Loucy (cell line): ENCODE results near the gene LINGO3.

Experiments
- H2AFZ ChIP-seq: fragments of 200-600 bp; sonication (generic); 2 replicates; pipeline ENCODE4 v1.6.0; 2016; ENCODE audit warnings: antibody characterized with exemption, mild to moderate bottlenecking, low read length, moderate library complexity
- H3F3A ChIP-seq: fragments of 200-600 bp; 2 replicates; pipeline ENCODE4 v1.6.0; 2016; ENCODE audit warnings: antibody characterized with exemption, low read depth, mild to moderate bottlenecking
- H3K27me3 ChIP-seq: fragments of 200-600 bp; sonication (generic); 2 replicates; pipeline ENCODE4 v1.6.1; 2014; ENCODE audit warnings: low read length, mild to moderate bottlenecking; ENCODE audit not compliant: insufficient read depth, poor library complexity, severe bottlenecking
- H3K36me3 ChIP-seq: fragments of 200-600 bp; sonication (generic); 2 replicates; pipeline ENCODE4 v1.6.1; 2016; ENCODE audit warnings: low read length; ENCODE audit not compliant: insufficient read depth
- H3K4me1 ChIP-seq: fragments of 200-600 bp; sonication (generic); 2 replicates; pipeline ENCODE4 v1.5.1; 2014; ENCODE audit warnings: low read length, mild to moderate bottlenecking; ENCODE audit not compliant: insufficient read depth, poor library complexity, severe bottlenecking
- H3K4me2 ChIP-seq: fragments of 200-600 bp; sonication (generic); 2 replicates; pipeline ENCODE4 v1.6.0; 2014; ENCODE audit warnings: antibody characterized with exemption, low read length, low read depth, mild to moderate bottlenecking; ENCODE audit not compliant: poor library complexity, severe bottlenecking
- H3K4me3 ChIP-seq: fragments of 200-600 bp; sonication (generic); 2 replicates; pipeline ENCODE4 v1.5.1; 2014; ENCODE audit warnings: low read length, mild to moderate bottlenecking, mixed read lengths; ENCODE audit not compliant: poor library complexity, severe bottlenecking
- H3K79me2 ChIP-seq: fragments of 200-600 bp; sonication (generic); 2 replicates; pipeline ENCODE4 v1.6.1; 2014; ENCODE audit warnings: low read length; ENCODE audit not compliant: insufficient read depth
- H3K9ac ChIP-seq: fragments of 200-600 bp; sonication (generic); 2 replicates; pipeline ENCODE4 v1.6.0; 2014; ENCODE audit warnings: mild to moderate bottlenecking, low read depth, low read length, moderate library complexity; ENCODE audit not compliant: poor library complexity, severe bottlenecking
- H3K9me2 ChIP-seq: fragments of 200-600 bp; sonication (generic); replicated peaks from 2 replicates; pipeline ENCODE4 v1.6.1; 2016; ENCODE audit warnings: low read depth, low read length, mixed read lengths
- H3K9me3 ChIP-seq: fragments of 200-600 bp; sonication (generic); 2 replicates; pipeline ENCODE4 v1.6.1; 2014; ENCODE audit warnings: mild to moderate bottlenecking, antibody characterized with exemption, low read length, low read depth; ENCODE audit not compliant: insufficient read depth
- H4K20me1 ChIP-seq: fragments of 200-600 bp; sonication (generic); 2 replicates; pipeline ENCODE4 v1.6.0; 2014; ENCODE audit warnings: antibody characterized with exemption, low read length, mild to moderate bottlenecking; ENCODE audit not compliant: insufficient read depth, poor library complexity, severe bottlenecking
- CTCF ChIP-seq: fragments of 200-600 bp; sonication (generic); conservative IDR thresholded peaks from 2 replicates; pipeline ENCODE4 v1.5.1; 2014; ENCODE audit warnings: mild to moderate bottlenecking, antibody characterized with exemption, low read length
- EZH2phosphoT487 ChIP-seq: fragments of 200-600 bp; IDR thresholded peaks from 2 replicates; pipeline ENCODE4 v1.6.1; 2018; ENCODE audit warnings: antibody characterized with exemption, mild to moderate bottlenecking, moderate library complexity, borderline replicate concordance

The LINGO3 gene

GRCh38 chr19:2334426-2334825 lies 26.5 kb upstream of the LINGO3 start:
- Histone ChIP-seq H3K27me3 (no peaks in the 10 kb centered on the region), H3K9me3 (no peaks in the 10 kb centered on the region), H3K9me2 (no peaks in the 10 kb centered on the region), H3K36me3 (peaks cover 5% of the 10 kb centered on the region; the same call in 1 of the 2 replicates), H3K4me3 (no peak overlapping the region), H3K4me1 (peaks cover 41% of the 10 kb centered on the region), H3F3A (peaks cover 6% of the 10 kb centered on the region), H2AFZ (no peak overlapping the region), H3K79me2 (peaks cover 84% of the 10 kb centered on the region), H3K9ac (peak overlapping the region; percentile 99), H3K4me2 (peak overlapping the region; percentile 85), H4K20me1 (peaks cover 43% of the 10 kb centered on the region)
- TF ChIP-seq EZH2phosphoT487 (no peak), CTCF (no peak)

- Histone ChIP-seq H3K9me2 (no peaks in the 10 kb centered on the region), H3F3A (peaks cover 6% of the 10 kb centered on the region), H3K27me3 (peaks cover 2% of the 10 kb centered on the region), H2AFZ (no peak overlapping the region), H4K20me1 (peaks cover 49% of the 10 kb centered on the region), H3K9ac (peak overlapping the region; percentile 99), H3K9me3 (no peaks in the 10 kb centered on the region), H3K4me3 (peak overlapping the region; percentile 98), H3K36me3 (no peaks in the 10 kb centered on the region; the same call in 1 of the 2 replicates), H3K79me2 (peaks cover 90% of the 10 kb centered on the region), H3K4me2 (peak overlapping the region; percentile 85), H3K4me1 (peaks cover 45% of the 10 kb centered on the region)
- no peak for TF ChIP-seq EZH2phosphoT487
- peak; percentile 54 for TF ChIP-seq CTCF
Measured at GRCh38 chr19:2333807-2334211, 25.9 kb upstream of the LINGO3 start.

- Histone ChIP-seq H3K4me1 (peaks cover 45% of the 10 kb centered on the region), H3K9me2 (no peaks in the 10 kb centered on the region), H3K4me3 (peak overlapping the region; percentile 98), H3K36me3 (no peaks in the 10 kb centered on the region; the same call in 1 of the 2 replicates), H3K27me3 (peaks cover 6% of the 10 kb centered on the region), H3K79me2 (peaks cover 90% of the 10 kb centered on the region), H3K9ac (peak overlapping the region; percentile 99), H3K9me3 (no peaks in the 10 kb centered on the region), H3F3A (peaks cover 6% of the 10 kb centered on the region), H4K20me1 (peaks cover 49% of the 10 kb centered on the region), H3K4me2 (peak overlapping the region; percentile 85), H2AFZ (no peak overlapping the region)
- no peak for TF ChIP-seq EZH2phosphoT487
- no peak for TF ChIP-seq CTCF
Measured at GRCh38 chr19:2333027-2333806, 25.3 kb upstream of the LINGO3 start.
